Measurements from ENCODE around the gene DOK7.

DNA sequence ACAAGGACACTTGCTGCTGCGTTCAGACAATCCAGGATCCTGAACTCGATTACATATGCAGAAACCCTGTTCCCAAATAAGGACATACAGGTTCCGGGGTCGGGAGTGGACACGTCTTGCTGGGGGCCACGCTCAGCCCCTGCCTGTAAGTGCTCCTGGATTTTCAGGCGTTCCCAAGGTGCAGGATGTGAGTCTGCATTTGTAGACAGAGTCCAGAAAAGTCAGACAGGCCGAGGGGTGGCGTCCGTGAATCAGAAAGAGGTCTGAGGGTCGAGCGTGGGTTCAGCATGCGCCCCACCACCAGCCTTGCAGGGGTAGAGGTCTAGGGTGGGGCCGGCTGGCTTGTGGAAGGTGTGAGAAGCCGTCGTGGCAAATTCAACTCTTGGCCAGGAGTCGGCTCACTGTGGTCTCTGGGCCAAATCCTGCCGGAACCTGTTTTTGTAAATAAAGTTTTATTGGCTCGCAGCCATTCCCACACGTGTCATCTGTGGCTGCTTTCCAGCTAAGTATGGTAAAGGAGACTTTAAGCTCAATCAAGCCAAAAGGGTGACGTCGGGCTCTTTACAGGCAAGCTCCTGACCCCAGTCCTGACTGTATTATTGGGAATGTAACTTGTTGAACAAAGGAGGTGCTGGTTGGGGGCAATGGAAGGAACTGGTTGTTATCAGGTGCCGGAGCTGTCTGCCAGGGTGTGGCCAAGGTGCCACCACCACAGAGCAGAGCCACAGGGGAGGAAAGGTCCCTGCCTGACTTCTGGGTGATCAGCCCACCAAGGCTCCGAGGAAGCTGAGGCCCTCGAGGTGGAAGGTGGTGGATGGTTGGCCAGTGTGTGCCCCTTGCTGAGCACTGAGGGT, 7.4 kb downstream of the DOK7 start:
- TF ChIP-seq, protein P1, sequence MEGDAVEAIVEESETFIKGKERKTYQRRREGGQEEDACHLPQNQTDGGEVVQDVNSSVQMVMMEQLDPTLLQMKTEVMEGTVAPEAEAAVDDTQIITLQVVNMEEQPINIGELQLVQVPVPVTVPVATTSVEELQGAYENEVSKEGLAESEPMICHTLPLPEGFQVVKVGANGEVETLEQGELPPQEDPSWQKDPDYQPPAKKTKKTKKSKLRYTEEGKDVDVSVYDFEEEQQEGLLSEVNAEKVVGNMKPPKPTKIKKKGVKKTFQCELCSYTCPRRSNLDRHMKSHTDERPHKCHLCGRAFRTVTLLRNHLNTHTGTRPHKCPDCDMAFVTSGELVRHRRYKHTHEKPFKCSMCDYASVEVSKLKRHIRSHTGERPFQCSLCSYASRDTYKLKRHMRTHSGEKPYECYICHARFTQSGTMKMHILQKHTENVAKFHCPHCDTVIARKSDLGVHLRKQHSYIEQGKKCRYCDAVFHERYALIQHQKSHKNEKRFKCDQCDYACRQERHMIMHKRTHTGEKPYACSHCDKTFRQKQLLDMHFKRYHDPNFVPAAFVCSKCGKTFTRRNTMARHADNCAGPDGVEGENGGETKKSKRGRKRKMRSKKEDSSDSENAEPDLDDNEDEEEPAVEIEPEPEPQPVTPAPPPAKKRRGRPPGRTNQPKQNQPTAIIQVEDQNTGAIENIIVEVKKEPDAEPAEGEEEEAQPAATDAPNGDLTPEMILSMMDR (IDR thresholded peaks at IDR 0.05) = no peak
- peak; percentile 29 for TF ChIP-seq POLR2AphosphoS5 (IDR thresholded peaks at IDR 0.05)
